Measurements from ENCODE around the gene TRIM71. TPM values are rescaled to one million over a fixed set of nuclear protein-coding genes. Genes with fewer than 3 reads are reported as not detected.
"Not testable (repeated sequence)": the region's sequence is repeated elsewhere in the genome, so short reads cannot be mapped to it uniquely, and the experiment has no call there.

The TRIM71 gene
- total RNA-seq, 1 donor from 2014 or later: 3.6 TPM

DNA sequence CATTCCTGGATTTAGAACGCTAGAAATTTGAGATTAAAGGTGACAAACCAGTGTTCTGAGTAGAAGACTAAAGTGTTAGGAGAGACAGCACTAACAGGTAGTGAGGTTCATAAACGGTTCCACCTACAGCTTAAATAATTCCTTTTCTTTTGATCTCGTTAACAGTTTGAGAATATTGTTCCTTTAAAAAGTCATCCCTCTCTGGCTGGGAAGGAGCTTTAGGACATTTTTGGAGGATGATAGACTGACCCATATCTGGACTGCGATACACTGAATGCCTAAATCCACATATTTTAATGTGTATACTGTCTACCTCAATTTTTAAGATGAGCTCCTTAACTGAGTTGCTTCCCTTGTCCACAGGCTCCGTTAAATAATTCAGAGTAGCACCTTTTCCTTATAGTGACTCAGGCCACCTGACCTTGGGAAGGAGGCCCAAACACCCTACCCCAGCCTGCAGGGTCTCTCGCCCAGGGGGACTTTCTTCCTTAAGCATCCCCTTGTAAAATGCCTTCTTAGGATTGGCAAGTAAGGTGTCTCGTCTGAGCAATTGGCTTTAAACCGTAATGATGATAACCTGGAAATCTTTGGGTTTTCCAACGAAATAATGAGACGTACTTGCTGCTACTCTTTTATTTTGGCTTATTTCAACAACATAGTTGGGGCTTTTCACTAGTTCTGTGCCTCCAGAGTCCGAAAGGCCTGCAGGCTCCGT is 3.3 kb downstream of the TRIM71 start:
- DNase-seq (ENCODE audit: low read depth): no peak
- TF ChIP-seq, protein P1, sequence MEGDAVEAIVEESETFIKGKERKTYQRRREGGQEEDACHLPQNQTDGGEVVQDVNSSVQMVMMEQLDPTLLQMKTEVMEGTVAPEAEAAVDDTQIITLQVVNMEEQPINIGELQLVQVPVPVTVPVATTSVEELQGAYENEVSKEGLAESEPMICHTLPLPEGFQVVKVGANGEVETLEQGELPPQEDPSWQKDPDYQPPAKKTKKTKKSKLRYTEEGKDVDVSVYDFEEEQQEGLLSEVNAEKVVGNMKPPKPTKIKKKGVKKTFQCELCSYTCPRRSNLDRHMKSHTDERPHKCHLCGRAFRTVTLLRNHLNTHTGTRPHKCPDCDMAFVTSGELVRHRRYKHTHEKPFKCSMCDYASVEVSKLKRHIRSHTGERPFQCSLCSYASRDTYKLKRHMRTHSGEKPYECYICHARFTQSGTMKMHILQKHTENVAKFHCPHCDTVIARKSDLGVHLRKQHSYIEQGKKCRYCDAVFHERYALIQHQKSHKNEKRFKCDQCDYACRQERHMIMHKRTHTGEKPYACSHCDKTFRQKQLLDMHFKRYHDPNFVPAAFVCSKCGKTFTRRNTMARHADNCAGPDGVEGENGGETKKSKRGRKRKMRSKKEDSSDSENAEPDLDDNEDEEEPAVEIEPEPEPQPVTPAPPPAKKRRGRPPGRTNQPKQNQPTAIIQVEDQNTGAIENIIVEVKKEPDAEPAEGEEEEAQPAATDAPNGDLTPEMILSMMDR (conservative IDR thresholded peaks at IDR 0.05; ENCODE audit: low read depth, low read length): no peak
- H3K4me3 ChIP-seq (ENCODE audit: low read depth, low read length): peak overlapping the region; percentile 72

DNA sequence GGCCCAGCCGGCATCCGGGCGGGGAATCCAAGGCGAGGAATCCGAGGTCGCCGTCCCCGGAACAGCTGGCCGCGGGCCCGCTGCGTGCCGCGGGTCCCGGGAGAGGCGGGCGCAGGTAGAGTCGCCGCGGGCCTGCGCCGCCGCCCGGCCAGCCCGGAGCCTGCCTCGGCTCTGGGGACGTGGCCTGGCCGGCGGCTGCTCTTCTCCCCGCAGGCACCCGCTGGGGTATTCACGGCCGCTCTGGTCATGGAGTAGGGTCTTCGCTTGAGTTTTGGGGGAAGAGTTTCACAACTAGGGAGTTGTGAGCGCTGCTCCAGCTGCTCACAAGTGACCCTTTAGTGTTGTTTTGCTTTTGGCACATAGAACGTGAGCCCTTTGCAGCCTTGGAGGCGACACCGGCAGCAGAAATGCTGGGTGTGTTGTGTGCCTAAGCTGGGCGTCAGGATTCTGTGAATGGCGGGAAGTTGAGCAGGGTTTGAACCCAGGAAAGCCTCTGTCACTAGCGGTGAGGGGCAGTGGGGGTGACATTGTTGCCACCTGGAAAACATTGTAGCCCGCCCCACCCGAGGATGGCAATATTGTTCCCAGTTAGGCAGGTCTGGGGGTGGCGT is 4.0 kb downstream of the TRIM71 start:
- TF ChIP-seq, protein P1 (conservative IDR thresholded peaks at IDR 0.05; ENCODE audit: low read depth, low read length): no peak
- peak overlapping the region; percentile 72 for H3K4me3 ChIP-seq (ENCODE audit: low read depth, low read length)
- DNase-seq (ENCODE audit: low read depth): no peak

DNA sequence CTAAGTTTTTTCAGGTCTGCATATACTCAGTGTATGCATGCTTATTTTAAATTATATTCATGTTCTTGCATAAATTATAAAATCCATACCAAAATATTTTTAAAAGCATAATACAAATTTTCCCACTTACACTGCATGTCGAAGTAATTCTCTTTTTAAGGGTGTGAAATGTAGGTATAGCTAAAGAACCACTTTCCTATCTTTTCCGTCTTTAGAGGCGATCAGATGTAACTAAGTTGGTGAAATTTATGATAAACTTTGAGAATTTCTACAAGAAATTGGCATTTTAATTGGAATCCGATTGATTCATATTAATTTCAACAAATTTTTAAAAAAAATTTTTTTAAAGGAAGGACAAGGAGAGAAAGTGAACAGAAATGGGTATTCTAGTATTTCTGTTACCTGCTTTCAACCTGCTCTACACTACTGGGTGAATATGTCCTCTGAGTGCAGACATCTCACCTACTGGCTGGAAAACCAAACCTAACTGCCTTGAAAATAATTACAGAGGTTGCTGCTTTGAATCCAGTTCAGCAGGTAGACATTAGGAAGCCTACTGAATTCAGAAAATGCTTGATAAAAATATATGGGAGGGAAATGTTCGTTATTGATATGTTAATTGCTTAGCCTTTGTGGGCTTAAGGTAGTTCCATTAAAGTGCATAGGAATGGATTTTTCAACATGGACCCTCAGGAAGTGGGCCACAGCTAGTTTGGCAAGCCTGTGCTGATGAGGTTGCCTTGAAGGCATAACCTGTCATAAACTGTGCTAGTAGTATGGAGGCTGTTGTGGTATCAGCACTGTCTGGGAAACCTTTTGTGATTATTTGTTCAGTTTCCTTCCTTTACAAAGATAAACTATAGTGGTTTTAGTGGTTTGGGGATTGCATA is 5.1 kb downstream of the TRIM71 start:
- TF ChIP-seq, protein P1 (conservative IDR thresholded peaks at IDR 0.05; ENCODE audit: low read depth, low read length): no peak
- DNase-seq (ENCODE audit: low read depth): no peak
- H3K4me3 ChIP-seq (ENCODE audit: low read depth, low read length): no peak overlapping the region

DNA sequence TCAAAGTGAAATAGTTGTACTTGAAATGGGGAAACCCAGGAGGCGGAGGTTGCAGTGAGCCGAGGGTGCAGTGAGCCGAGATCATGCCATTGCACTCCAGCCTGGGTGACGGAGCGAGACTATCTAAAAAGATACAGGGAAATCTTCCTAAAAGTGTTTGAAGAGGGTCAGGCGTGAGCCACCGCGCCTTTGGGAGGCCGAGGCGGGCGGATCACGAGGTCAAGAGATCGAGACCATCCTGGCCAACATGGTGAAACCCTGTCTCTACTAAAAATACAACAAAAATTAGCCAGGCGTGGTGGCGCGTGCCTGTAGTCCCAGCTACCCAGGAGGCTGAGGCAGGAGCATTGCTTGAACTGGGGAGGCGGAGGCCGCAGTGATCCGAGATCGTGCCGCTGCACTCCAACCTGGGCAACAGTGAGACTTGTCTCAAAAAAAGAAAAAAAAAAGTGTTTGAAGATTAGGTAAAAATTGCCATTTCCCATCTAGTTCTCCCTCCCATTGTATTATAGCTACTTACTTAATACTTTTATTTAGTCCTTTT is 5.9 kb downstream of the TRIM71 start:
- DNase-seq (ENCODE audit: low read depth): not testable (repeated sequence)

DNA sequence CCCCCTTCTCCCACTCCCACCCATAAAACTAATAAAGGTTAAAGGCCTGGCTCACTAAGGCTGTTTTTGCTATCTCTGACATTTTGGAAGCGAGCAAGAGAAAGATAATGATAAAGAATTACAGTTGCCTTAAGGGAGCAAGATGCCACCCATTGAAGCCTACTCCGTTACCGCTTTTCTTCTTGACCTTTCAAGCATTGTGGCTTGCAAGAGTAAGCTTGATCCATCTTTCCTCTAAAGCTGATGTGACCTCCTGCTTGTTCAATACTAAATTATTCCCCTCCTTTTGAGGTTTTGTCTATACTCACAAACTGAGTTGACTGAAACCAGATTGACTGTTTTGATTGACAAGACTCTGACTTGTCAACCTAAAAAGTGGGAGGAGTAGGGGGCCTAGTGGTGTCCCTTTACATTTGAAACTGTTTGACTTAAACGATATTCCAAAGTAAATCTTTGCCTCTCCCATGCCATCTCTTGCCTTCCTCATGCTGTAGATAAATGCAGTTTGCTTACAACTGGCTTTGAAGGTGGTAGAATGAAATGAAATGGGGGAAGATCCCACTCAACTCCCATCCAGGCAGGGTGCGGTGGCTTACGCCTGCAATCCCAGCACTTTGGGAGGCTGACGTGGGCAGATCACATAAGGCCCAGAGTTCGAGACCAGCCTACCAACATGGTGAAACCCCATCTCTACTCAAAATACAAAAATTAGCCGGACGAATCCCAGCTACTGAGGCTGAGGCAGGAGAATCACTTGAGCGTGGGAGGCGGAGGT is 8.0 kb downstream of the TRIM71 start:
- no peak overlapping the region for H3K4me3 ChIP-seq (ENCODE audit: low read depth, low read length)
- no peak for DNase-seq (ENCODE audit: low read depth)
- TF ChIP-seq, protein P1 (conservative IDR thresholded peaks at IDR 0.05; ENCODE audit: low read depth, low read length): no peak

More for the DNA sequence above, 5.9 kb downstream of the TRIM71 start:
- H3K4me3 ChIP-seq (ENCODE audit: low read depth, low read length): not testable (repeated sequence)

- no peak overlapping the region for H3K4me3 ChIP-seq (ENCODE audit: low read depth, low read length)
- no peak for DNase-seq (ENCODE audit: low read depth)
- TF ChIP-seq, protein P1 (conservative IDR thresholded peaks at IDR 0.05; ENCODE audit: low read depth, low read length): no peak
Observed at GRCh38 chr3:32831062-32831461, 13.3 kb downstream of the TRIM71 start.
